ENCODE data around the gene C1GALT1. TPM values are rescaled to one million over a fixed set of nuclear protein-coding genes. Genes with fewer than 3 reads are reported as not detected.

The C1GALT1 gene
- total and polyA plus RNA-seq, 3 donors from 2014 or later, result 9.1 to 20.4 (median 17.9) TPM

- WGBS, 2 donors, result 95 to 97% methylated on average over 1 of the region's 1 CpG
- intact Hi-C loops (cut with DNase I; ENCODE audit: low total_unique reads), result no loop called here
- Histone ChIP-seq H3K27me3 (no peaks in the 10 kb centered on the region), H3K27ac (no peak overlapping the region), H3K9me3 (no peaks in the 10 kb centered on the region), H3K4me1 (no peaks in the 10 kb centered on the region), H3K36me3 (ENCODE audit: low read depth, missing control alignments) (no peaks in the 10 kb centered on the region), H3K4me3 (no peak overlapping the region)
- DNase-seq, result no peak
- TF ChIP-seq, protein P1, sequence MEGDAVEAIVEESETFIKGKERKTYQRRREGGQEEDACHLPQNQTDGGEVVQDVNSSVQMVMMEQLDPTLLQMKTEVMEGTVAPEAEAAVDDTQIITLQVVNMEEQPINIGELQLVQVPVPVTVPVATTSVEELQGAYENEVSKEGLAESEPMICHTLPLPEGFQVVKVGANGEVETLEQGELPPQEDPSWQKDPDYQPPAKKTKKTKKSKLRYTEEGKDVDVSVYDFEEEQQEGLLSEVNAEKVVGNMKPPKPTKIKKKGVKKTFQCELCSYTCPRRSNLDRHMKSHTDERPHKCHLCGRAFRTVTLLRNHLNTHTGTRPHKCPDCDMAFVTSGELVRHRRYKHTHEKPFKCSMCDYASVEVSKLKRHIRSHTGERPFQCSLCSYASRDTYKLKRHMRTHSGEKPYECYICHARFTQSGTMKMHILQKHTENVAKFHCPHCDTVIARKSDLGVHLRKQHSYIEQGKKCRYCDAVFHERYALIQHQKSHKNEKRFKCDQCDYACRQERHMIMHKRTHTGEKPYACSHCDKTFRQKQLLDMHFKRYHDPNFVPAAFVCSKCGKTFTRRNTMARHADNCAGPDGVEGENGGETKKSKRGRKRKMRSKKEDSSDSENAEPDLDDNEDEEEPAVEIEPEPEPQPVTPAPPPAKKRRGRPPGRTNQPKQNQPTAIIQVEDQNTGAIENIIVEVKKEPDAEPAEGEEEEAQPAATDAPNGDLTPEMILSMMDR (IDR thresholded peaks at IDR 0.05), result no peak
- TF ChIP-seq POLR2A (IDR thresholded peaks at IDR 0.05), result no peak
Measured at GRCh38 chr7:7177044-7177517, 5.3 kb upstream of the C1GALT1 start.

GRCh38 chr7:7178081-7178480 is 4.3 kb upstream of the C1GALT1 start:
- intact Hi-C loops (cut with DNase I; ENCODE audit: low total_unique reads), result no loop called here
- no peaks in the 10 kb centered on the region for H3K36me3 ChIP-seq (ENCODE audit: low read depth, missing control alignments)
- no peaks in the 10 kb centered on the region for H3K9me3 ChIP-seq
- H3K4me1 ChIP-seq, result no peaks in the 10 kb centered on the region
- TF ChIP-seq, protein P1 (IDR thresholded peaks at IDR 0.05), result no peak
- TF ChIP-seq POLR2A (IDR thresholded peaks at IDR 0.05), result no peak
- no peak overlapping the region for H3K4me3 ChIP-seq
- 95 to 96% methylated on average over 2 of the region's 2 CpGs for WGBS, 2 donors
- no peak for DNase-seq
- no peaks in the 10 kb centered on the region for H3K27me3 ChIP-seq
- H3K27ac ChIP-seq, result no peak overlapping the region

- intact Hi-C loops (cut with DNase I; ENCODE audit: low total_unique reads), result no loop called here
- TF ChIP-seq, protein P1 (IDR thresholded peaks at IDR 0.05), result no peak
- TF ChIP-seq POLR2A (IDR thresholded peaks at IDR 0.05), result no peak
- WGBS, 2 donors, result 92 to 93% methylated on average over 1 of the region's 1 CpG
- H3K4me3 ChIP-seq, result no peak overlapping the region
- H3K27me3 ChIP-seq, result no peaks in the 10 kb centered on the region
- no peak for DNase-seq
- H3K9me3 ChIP-seq, result no peaks in the 10 kb centered on the region
- no peak overlapping the region for H3K27ac ChIP-seq
- H3K4me1 ChIP-seq, result no peaks in the 10 kb centered on the region
- no peaks in the 10 kb centered on the region for H3K36me3 ChIP-seq (ENCODE audit: low read depth, missing control alignments)
Measured at GRCh38 chr7:7178906-7179305, 3.4 kb upstream of the C1GALT1 start.

DNA sequence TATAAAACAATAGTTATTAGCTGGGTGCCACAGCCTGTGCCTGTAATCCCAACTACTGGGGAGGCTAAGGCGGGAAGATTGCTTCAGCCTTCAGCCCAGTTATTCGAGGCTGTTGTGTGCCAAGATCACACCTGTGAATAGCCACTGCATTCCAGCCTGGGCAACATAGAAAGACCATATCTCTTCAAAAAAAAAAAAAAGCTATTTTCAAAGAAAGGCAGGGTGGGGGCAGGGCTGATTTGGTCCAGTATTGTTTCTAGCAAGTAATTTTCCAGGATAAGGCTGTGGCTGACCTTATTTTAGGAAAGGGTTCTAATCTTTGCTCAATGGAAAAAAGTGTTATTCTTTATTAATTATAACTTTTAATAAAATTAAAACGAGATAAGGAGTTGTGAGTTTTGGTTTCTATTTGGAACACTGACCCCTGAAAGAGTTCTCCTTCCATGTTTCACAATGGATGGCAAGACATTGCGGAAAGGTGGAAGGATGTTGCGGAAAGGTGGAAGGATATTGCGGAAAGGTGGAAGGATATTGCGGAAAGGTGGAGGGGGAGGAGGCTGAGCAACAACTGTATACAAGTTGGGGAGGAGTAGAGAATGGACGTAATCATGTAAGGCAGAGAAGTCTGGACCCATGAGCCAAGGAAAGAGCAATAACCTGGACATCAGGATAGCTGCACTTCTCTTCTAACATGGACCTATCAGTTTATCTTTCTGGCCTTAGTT is 1.5 kb upstream of the C1GALT1 start:
- H3K36me3 ChIP-seq (ENCODE audit: low read depth, missing control alignments), result no peaks in the 10 kb centered on the region
- H3K27me3 ChIP-seq, result no peaks in the 10 kb centered on the region
- no peaks in the 10 kb centered on the region for H3K4me1 ChIP-seq
- TF ChIP-seq, protein P1 (IDR thresholded peaks at IDR 0.05), result no peak
- TF ChIP-seq POLR2A (IDR thresholded peaks at IDR 0.05), result no peak
- intact Hi-C loops (cut with DNase I; ENCODE audit: low total_unique reads), result no loop called here
- no peaks in the 10 kb centered on the region for H3K9me3 ChIP-seq
- peak overlapping the region in 1 of 2 donors; percentile 93 for H3K27ac ChIP-seq
- H3K4me3 ChIP-seq, result peak overlapping the region in 1 of 2 donors; percentile 97
- no peak for DNase-seq
- WGBS, 2 donors, result 71% methylated on average over 8 of the region's 8 CpGs
